ENCODE data around the gene NOP14.
"Not testable (repeated sequence)": the region's sequence is repeated elsewhere in the genome, so short reads cannot be mapped to it uniquely, and the experiment has no call there.

NOP14 gene

GRCh38 chr4:2961421-2961810 is 1.8 kb downstream of the NOP14 start:
- peak; percentile 77 for DNase-seq

- DNase-seq: not testable (repeated sequence)
These were observed 2.8 kb downstream of the NOP14 start for GRCh38 chr4:2960450-2960849.

- peak; percentile 76 for DNase-seq
These were observed 4.8 kb downstream of the NOP14 start for GRCh38 chr4:2958446-2958845.

- not testable (repeated sequence) for DNase-seq
These were observed 7.8 kb downstream of the NOP14 start for GRCh38 chr4:2955186-2956044.

GRCh38 chr4:2954358-2955185 is 8.6 kb downstream of the NOP14 start:
- no peak for DNase-seq

GRCh38 chr4:2953496-2953895 is 9.7 kb downstream of the NOP14 start:
- DNase-seq: no peak

GRCh38 chr4:2950221-2950989 is 12.8 kb downstream of the NOP14 start:
- DNase-seq: no peak

- DNase-seq: no peak
These were observed 13.5 kb downstream of the NOP14 start for GRCh38 chr4:2949782-2950125.

GRCh38 chr4:2948895-2949781 is 14.1 kb downstream of the NOP14 start:
- no peak for DNase-seq

GRCh38 chr4:2947926-2948325 is 15.3 kb downstream of the NOP14 start:
- no peak for DNase-seq

GRCh38 chr4:2946812-2947600 is 16.2 kb downstream of the NOP14 start:
- no peak for DNase-seq

GRCh38 chr4:2945619-2946604 is 17.3 kb downstream of the NOP14 start:
- DNase-seq: not testable (repeated sequence)

GRCh38 chr4:2944586-2945526 is 18.4 kb downstream of the NOP14 start:
- DNase-seq: no peak

- DNase-seq: no peak
These were observed 19.1 kb downstream of the NOP14 start for GRCh38 chr4:2944091-2944482.

- no peak for DNase-seq
These were observed 19.7 kb downstream of the NOP14 start for GRCh38 chr4:2943364-2944090.

- peak; percentile 53 for DNase-seq
These were observed 20.5 kb downstream of the NOP14 start for GRCh38 chr4:2942532-2943363.

GRCh38 chr4:2942037-2942531 is 21.1 kb downstream of the NOP14 start:
- DNase-seq: no peak
